Measurements from ENCODE around the gene CHRM1.

CHRM1 gene

DNA sequence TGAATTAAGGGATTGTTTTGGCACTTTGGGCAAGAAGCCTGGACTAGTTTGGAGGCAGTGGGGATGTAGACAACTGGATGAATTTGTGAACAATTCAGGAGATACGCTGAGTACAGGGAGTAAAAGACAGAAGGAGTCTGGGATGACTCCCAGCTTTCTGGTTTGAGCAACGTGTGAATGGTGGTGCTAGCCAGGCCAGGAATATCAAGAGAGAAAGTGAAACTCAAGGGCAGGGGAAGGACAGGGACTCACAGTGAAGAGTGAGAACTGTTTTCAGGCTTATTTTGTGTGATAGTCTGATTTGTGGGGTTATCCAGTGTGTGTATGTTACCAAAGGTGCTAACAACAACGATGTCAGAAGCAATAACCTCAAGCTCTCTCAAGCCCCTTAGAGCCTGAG, 15.9 kb downstream of the CHRM1 start:
- no peak for DNase-seq (ENCODE audit: low read depth, low spot score)

DNA sequence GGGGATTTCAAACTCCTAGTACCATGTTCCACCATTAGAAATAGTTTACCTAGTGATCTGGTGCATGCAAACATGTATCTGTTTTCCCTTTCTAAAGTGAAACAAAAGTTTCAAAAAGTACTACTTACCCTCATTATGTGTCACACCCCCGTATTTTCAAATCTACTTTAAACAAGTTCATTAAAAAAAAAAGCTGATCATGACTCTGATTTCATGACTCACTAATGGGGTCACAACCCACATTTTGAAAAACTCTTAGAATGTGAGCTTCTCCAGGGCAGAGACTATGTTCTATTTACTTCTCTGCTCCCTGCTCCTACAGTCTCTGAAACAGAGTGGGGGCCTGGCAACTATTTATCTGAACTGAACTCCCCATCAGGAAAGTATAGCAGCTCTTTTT, 18.2 kb downstream of the CHRM1 start:
- DNase-seq (ENCODE audit: low read depth, low spot score), result no peak

DNA sequence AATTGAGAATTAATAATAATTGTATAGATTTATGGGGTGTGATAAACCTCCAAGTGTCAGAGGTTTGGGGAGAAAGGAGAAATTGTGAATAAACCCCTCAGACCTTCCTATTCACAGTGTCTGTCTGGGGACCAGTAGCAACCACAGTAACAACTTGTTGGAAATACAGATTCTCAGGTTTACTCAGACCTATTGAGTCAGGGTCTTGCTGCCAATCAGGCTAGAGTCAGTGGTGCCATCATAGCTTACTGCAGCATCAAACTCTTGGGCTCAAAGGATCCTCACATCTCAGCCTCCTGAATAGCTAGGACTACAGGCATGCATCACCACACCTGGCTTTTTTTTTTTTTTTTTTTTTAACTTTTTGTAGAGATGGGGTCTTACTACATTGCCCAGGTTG, 23.1 kb downstream of the CHRM1 start:
- no peak for DNase-seq (ENCODE audit: low read depth, low spot score)

DNA sequence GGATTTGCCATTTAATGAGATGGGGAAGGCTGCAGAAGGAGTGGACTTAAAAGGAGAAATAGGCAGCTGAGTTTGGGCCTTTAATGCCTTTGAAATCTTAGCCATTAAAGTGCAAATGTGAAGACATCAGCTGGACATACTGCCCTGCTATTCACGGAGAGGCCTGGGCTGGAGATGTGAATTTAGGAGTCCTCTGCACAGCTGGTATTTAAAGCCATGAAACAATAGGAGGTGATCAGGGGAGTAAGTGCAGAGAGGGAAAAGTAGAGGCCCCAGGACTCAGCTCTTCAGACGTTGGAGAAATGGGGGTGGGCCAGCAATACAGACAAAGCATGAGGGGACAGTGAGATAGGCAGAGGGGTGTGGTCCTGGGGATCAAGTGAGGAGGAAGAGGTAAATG, 23.9 kb downstream of the CHRM1 start:
- DNase-seq (ENCODE audit: low read depth, low spot score), result no peak

DNA sequence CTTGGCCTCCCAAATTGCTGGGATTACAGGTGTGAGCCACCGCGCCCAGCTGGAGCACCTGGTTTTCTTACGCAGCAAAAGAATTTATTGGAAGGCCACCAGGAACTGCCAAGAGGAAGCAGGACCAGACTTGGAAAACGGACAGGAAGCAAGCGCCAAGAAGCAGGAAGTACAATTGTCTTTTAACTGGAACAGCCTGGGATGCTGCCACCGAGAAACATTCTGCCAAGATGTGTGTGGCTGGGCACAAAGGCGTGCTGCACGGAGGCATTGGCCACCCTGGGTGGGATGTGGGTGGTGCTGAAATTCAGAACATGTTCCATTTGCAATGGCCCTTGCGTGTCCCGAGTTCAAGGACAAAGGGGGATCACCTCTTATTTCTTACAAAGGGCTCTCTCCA, 25.1 kb downstream of the CHRM1 start:
- no peak for DNase-seq (ENCODE audit: low read depth, low spot score)

DNA sequence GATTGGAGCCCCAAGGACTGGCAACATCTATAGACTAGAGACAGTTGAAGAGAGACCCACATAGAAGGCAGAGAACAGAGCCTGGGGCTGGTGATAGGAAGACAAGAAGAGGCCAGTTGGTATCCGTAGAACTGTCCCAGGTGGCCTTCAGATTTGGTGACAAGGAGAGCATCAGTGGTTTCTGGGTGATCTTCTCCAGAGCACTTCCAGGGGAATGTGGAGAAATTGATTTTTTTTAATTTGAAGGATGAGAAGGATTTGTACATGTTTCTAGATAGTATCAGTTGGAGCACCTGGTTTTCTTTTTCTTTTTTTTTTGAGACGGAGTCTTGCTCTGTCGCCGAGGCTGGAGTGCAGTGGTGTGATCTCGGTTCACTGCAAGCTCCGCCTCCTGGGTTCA, 25.7 kb downstream of the CHRM1 start:
- no peak for DNase-seq (ENCODE audit: low read depth, low spot score)

DNA sequence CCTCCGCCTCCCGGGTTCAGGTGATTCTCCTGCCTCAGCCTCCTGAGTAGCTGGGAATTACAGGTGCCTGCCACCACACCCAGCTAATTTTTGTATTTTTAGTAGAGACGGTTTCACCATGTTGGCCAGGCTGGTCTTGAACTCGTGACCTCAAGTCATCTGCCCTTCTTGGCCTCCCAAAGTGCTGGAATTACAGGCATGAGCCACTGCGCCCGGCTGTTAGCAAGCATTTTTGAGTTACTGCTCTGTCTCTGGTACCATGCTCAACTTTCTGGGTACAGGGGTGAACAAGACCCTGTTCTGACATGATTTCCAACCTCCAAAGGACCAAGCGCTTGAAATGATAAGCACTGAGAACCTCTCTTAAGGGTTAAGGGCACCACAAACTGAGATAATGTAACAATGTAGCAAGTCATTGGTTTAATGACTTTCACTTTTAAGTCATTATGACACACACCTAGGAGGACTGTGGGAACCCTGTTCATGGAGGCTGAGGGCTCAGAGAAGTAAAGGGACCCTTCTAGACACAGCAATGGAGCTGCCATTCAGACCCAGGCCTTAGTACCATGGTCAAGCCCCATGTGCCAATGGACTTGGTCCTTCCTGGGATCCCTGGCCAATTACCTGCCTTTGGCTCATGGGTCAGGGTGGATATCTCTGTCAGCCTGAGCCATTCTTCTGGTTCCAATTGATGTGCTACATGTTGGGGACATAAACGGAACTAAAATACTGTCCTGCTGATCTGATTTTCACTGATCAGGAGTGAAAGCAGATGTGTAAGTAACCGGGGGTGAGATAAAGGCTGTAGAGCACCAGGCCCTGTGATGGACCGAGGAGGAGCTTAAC, 28.9 kb downstream of the CHRM1 start:
- no peak for DNase-seq (ENCODE audit: low read depth, low spot score)

DNA sequence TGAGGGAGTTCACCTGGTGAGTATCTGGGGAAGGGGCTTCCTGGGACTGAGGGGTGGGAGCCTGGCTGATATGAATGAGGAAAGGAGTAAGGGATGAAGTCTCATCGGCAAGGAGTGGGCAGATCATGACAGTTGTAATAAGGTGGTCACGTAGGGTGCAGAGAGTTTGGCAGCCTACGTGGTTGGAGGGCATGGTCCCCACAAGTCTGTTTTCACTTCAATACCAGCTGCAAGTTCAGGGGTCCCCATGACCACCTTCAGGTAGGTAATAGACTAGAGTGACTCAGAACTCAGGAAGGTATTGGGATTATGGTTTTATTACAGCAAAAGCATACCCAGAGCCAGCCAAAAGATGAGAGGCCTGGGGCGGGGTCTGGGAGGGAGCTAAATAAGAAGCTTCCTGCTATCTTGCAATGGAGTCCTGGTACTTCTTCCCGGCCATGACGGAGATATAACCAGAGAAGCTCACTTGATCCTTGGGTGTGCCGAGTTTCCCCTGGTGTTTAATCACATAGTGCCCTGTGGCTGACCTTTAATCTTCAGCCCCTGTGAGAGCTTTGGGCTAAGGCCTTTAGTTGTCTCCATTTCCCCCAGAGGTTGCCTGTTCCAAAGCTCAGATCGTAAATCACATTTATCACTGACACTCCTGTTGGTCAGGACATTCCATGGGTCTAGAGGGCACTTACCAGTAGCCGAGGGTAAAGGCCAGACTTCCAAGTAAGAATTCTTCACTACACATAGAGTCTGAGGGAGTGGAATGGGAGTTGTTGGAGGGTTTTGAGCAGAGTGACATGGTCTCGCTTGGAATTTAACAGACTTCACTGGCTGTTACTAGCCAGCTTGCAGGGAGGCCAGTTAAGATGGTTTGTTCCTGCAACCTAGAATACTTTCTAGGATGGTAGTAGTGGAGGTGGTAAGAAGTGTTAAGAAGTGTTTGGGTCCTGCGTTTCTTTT, 31.4 kb downstream of the CHRM1 start:
- no peak for DNase-seq (ENCODE audit: low read depth, low spot score)

DNA sequence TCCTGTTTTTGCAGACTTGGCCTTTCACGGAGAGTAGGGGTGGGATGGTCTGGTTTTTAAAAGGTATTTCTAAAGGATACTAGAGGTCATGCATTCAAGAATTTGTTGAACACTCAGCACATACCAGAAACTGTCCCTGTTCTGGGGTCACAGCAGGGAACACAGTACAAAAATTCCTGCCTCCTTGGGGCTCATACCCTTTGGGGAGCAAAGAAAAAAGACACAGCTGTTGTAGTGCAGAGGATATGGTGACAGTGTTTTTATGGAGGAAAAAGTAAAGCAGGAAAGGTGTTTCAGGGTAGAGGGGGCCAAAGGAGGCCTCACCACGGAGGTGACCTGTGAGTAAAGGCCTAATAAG, 32.1 kb downstream of the CHRM1 start:
- no peak for DNase-seq (ENCODE audit: low read depth, low spot score)

DNA sequence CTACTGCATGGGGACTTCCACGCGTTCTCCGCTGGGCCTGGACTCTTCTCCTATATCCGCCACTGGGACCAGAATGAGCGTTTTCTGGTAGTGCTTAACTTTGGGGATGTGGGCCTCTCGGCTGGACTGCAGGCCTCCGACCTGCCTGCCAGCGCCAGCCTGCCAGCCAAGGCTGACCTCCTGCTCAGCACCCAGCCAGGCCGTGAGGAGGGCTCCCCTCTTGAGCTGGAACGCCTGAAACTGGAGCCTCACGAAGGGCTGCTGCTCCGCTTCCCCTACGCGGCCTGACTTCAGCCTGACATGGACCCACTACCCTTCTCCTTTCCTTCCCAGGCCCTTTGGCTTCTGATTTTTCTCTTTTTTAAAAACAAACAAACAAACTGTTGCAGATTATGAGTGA, 32.8 kb downstream of the CHRM1 start:
- no peak for DNase-seq (ENCODE audit: low read depth, low spot score)

DNA sequence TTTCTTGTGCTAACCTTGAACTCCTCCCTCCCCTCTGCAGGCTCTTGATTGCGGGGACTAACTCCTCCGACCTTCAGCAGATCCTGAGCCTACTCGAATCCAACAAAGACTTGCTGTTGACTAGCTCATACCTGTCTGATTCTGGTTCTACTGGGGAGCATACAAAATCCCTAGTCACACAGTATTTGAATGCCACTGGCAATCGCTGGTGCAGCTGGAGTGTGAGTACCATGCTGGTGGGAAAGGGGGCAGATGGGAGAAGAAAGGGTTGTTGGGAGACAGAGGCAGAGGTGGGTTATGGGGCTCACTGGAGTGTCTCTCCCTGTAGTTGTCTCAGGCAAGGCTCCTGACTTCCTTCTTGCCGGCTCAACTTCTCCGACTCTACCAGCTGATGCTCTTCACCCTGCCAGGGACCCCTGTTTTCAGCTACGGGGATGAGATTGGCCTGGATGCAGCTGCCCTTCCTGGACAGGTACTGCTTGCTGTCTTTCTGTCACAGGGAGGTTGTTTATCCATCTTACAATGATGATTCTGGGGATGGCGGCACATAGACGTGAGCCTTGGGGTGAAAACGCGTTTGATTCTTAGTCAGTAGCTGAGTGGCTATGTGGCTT, 35.9 kb downstream of the CHRM1 start:
- no peak for DNase-seq (ENCODE audit: low read depth, low spot score)

DNA sequence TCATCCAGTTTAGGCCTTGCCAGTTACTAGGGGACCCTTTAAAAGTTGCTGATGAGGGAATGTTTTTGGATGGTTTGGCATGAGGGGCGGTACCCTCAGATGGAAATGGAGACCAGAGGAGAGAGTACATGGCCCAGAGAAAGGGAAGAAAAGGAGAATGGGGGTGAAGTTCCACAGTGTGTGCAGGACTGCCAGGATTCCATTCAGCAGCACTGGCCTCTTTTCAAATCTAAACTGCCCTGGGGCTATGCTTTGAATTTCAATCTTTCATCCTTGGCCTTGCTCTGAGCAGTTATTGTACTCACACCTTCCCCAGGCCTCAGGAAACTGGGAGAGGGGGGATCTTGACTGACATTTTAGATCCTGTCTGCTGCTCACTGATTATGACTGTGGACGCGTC, 37.5 kb downstream of the CHRM1 start:
- no peak for DNase-seq (ENCODE audit: low read depth, low spot score)

DNA sequence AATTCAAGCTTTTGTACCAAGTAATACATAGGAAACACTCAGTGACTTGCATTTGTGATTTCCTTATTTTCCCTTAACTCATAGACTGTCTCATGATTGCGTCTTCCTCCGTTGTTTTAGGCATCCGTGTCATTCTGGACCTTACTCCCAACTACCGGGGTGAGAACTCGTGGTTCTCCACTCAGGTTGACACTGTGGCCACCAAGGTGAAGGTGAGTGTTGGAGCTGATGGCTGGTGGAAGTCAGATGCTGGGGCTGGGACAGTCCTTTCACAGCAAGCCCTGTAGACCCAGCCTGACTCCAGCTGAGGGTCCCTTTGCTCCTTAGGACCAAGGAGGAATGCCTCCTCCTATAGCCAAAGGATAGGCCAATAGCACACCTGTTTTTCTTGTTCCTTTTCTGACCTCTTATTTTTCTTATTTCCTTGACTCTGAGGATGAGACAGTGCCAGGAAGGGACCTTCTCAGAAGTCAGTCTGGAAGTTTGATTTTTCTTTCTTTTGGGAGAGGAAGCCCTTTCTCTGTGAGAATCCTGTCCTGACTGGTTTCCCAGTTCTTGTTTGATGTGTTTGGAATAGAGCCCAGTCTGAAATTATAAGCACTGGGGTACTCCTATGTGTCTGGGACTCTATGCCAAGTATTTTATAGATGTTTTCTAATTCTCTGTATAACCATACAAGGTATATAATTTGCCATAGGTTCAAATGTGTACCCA, 38.2 kb downstream of the CHRM1 start:
- no peak for DNase-seq (ENCODE audit: low read depth, low spot score)

DNA sequence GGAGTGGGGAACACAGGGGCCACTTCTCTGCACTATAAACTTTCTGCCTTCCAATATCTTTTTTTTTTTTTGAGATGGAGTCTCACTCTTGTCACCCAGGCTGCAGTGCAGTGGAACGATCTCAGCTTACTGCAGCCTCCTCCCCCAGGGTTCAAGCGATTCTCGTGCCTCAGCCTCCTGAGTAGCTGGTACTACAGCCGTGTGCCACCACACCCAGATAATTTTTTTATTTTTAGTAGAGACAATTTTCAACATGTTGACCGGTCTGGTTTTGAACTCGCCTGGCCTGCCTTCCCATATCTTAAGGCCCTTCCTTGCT, 38.8 kb downstream of the CHRM1 start:
- DNase-seq (ENCODE audit: low read depth, low spot score), result no peak

DNA sequence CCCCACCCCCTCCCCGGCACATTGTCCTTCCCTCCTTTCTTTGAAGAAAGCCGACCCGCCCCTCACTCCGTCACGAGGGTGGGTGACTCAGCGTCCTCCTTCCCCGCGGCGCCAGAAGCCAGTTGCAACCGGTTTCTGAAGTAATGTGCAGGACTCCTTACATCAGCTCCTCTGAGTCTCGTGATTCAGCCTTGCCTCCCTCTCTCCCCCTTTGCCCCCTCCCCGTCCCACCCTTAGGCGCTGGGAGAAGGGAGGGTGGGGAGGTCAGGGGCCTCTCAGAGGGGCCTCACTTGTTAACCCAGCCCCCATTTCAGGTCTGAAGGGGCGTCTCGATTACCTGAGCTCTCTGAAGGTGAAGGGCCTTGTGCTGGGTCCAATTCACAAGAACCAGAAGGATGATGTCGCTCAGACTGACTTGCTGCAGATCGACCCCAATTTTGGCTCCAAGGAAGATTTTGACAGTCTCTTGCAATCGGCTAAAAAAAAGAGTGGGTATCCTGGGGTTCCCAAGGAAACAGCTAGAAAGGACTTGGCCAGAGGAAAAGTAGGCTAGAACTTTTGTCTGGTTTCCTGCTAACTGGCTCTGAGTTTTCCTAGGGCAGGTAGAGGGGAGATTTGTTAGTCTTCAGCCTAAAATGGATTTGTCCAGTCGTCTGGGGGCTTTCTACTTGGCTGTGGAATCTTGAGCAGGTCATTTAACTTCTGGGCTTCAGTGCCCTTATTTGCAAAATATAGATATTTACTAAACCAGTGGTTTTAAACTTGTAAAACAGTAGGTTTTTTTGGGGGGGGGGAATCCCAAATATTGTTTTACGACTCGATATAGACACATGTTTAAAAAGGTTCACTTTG, 39.4 kb downstream of the CHRM1 start:
- DNase-seq (ENCODE audit: low read depth, low spot score), result peak; percentile 86

DNA sequence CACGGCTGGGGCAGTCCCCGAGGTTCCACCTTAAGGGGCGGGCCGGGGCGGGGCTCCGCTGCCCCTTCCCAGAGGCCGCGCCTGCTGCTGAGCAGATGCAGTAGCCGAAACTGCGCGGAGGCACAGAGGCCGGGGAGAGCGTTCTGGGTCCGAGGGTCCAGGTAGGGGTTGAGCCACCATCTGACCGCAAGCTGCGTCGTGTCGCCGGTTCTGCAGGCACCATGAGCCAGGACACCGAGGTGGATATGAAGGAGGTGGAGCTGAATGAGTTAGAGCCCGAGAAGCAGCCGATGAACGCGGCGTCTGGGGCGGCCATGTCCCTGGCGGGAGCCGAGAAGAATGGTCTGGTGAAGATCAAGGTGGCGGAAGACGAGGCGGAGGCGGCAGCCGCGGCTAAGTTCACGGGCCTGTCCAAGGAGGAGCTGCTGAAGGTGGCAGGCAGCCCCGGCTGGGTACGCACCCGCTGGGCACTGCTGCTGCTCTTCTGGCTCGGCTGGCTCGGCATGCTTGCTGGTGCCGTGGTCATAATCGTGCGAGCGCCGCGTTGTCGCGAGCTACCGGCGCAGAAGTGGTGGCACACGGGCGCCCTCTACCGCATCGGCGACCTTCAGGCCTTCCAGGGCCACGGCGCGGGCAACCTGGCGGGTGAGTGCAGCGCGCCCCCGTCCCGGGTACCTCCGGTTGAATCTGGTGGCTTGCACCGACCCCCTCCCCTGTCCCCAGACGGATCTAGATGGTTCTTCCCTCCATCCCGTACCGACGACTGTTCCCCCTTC, 40.2 kb downstream of the CHRM1 start, which contains the start of gene SLC3A2:
Gene SLC3A2, plus strand, starts transcription at position 94 of the 776 bp plus-strand sequence. Its CDS starts 128 bp downstream, at position 222.
- DNase-seq (ENCODE audit: low read depth, low spot score), result peak; percentile 60

DNA sequence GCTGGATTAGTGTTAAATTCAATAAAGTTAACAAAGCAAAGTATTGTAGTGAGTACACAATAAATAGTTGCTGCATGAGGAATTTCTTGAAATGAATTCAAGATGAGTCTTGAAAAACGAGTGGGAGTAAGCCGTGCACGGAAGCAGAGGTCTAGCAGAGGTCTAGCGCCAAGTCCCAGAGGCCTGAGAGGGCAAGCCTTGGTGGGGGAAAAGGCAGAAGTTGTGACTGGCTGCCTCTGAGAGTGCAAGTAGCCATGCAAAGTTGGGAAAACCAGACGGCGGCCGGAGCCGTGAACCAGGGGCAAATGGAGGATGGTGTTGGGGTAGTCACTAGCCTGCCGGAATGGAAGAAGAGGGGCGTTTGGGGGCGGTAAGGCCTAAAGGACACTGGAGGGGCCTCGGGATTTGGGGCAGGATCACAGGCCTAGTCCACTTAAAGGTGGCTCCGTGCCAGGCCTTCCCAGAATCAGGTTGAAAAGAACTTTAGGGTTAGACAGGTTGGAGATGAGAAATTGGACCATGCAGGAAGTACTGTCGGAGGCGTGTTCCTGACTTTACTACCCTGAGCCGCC, 40.8 kb downstream of the CHRM1 start:
- DNase-seq (ENCODE audit: low read depth, low spot score), result no peak

DNA sequence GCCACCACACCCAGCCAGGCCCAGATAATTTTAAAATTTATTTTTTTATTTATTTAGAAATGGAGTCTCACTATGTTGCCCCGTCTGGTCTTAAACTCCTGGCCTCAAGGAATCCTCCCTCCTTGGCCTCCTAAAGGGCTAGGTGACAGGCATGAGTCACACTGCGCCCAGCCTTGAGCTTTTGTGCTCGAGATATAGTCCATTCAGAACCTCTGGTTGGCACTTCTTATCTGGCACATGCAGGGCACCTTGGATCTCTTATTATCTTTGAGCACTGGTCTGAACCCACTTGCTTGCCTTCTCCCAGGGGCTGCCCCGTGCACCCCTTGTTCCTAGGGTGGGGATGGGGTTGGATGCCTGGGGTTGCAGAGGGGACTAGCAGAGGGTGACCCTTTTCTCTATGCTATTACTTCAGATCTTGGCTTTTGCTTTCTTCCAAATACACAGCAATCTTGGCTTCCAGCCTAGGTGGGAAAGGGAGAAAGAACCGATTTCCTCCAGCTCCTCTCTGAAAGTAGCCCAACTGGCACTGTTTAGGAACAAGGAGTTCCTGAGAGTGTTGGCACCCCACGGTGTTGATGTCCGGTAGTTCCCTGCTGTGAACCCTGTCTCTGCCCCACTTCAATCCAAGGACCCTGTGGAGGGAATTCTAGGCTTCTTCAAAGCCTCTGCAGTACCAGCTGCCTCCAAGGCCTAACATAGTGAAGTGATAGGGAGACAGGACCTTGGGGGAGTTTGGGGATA, 41.8 kb downstream of the CHRM1 start:
- no peak for DNase-seq (ENCODE audit: low read depth, low spot score)

DNA sequence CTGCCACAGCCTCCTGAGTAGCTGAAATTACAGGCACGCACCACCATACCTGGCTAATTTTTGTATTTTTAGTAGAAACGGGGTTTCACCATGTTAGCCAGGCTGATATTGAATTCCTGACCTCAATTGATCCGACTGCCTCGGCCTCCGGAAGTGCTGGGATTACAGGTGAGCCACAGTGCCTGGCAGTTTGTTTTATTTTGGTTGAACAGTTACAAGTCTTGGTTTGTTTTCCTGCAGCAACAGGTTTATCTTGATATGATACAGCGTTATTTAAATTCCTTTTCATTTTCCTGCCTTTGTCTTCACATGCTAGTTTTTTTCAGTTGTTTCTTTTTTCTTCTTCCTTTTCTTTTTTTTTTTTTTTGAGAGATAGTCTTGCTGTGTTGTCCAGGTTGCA, 44.5 kb downstream of the CHRM1 start:
- DNase-seq (ENCODE audit: low read depth, low spot score), result no peak
